Activated CD8-positive, alpha-beta memory T cell treated with anti-CD3 and anti-CD28 coated beads for 48 hours (primary cell): ENCODE results near the gene IL21R.

ENCODE experiments used
- DNase-seq, 3 experiments: peaks; one replicate each; pipeline ENCODE4 v3.0.0-alpha.2; 2020; ENCODE audit warnings: low read depth in 2 of 3, low spot score in 2 of 3

Gene IL21R

GRCh38 chr16:27483624-27484023, 81.7 kb downstream of the IL21R start:
- DNase-seq, result no peak

GRCh38 chr16:27485126-27485525, 83.2 kb downstream of the IL21R start:
- no peak for DNase-seq

- DNase-seq, result no peak
Observed at GRCh38 chr16:27485811-27486210, 83.8 kb downstream of the IL21R start.

- no peak for DNase-seq
Observed at GRCh38 chr16:27486344-27486743, 84.4 kb downstream of the IL21R start.

GRCh38 chr16:27486760-27487159, 84.8 kb downstream of the IL21R start:
- no peak for DNase-seq

GRCh38 chr16:27489421-27489820, 87.4 kb downstream of the IL21R start:
- no peak for DNase-seq

GRCh38 chr16:27489906-27490305, 87.9 kb downstream of the IL21R start:
- DNase-seq, result no peak

- no peak for DNase-seq
Observed at GRCh38 chr16:27491894-27492587, 90.1 kb downstream of the IL21R start.

GRCh38 chr16:27492588-27492979, 90.6 kb downstream of the IL21R start:
- no peak for DNase-seq

GRCh38 chr16:27495191-27495590, 93.2 kb downstream of the IL21R start:
- DNase-seq, result no peak

- DNase-seq, result no peak
Observed at GRCh38 chr16:27498031-27498825, 96.3 kb downstream of the IL21R start.

GRCh38 chr16:27498916-27499658, 97.1 kb downstream of the IL21R start:
- no peak for DNase-seq

- no peak for DNase-seq
Observed at GRCh38 chr16:27499659-27500055, 97.7 kb downstream of the IL21R start.

- DNase-seq, result no peak
Observed at GRCh38 chr16:27500801-27501200, 98.8 kb downstream of the IL21R start.
